Prostate gland (tissue), 2 donors: Measurements from ENCODE around the gene ZNF502.

Experiments used
- CTCF ChIP-seq, 4 experiments: fragments of 200-600 bp in 2 of 4; fragments of 450-650 bp in 2 of 4; sonication (generic) in 2 of 4; IDR thresholded peaks; 1 replicate in 3 of 4; 2 replicates in 1 of 4; pipeline ENCODE4 v1.5.1; 2016 to 2019; ENCODE audit warnings: antibody characterized with exemption in 4 of 4, mild to moderate bottlenecking in 2 of 4, moderate library complexity in 2 of 4
- POLR2AphosphoS5 ChIP-seq: sonication (generic); formaldehyde crosslinking; IDR thresholded peaks from one replicate; pipeline ENCODE4 v1.6.1; 2017; ENCODE audit warnings: antibody characterized with exemption

- TF ChIP-seq CTCF (IDR thresholded peaks at IDR 0.05) (no peak), POLR2AphosphoS5 (no peak)
Observed at GRCh38 chr3:44674211-44674610, 38.2 kb upstream of the ZNF502 start.
